Measurements from ENCODE around the gene ZNF594.
"Not testable (repeated sequence)": the region's sequence is repeated elsewhere in the genome, so short reads cannot be mapped to it uniquely, and the experiment has no call there.

ZNF594 gene
- total RNA-seq: 3.8 to 12.6 (median 11.3) reads per million in 4 donors

DNA sequence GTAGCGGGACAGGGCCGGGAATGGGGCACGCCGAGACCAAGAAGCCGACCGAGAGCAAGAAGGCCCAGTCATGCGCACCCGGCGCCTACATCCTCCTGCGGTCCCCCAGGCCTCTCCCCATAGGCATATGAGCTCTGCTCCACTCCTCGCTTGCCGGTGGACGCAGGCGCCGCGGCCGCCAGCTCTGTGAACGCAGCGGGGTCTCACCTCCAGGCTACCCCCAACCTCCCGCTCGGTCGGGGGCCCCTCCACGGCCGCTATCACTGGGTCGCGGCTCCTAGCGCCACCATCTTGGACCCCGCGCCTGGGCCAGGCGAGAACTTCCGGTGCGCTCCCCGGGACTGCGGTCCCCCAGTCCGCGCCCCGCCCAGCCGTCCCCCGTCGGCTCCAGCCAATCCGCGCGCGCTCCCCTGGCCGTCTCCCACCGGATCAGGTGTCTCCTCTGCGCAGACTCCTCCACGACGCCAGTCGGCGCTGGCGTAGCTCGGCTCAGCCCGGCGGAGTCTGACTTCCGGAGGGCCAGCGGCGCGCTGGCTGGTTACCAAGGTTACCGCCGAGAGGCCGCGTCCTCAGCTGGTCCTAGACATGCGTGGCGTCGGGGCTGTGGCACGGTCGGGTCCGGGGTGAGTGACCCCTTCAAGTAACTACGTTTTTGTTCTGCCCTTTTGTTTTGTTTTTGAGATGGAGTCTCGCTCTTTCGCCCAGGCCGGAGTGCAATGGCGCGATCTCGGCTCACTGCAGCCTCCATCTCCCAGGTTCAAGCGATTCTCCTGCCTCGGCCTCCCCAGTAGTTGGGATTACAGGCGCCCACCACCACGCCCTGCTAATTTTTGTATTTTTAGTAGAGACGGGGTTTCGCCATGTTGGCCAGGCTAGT, at the start of gene ZNF594:
TSS of gene ZNF594 (minus strand) at position 328 of the 877 bp plus-strand sequence. CDS start 7,612 bp downstream, outside the sequence.
- DNase-seq: peak; percentile 92 to 97 (median 95)

DNA sequence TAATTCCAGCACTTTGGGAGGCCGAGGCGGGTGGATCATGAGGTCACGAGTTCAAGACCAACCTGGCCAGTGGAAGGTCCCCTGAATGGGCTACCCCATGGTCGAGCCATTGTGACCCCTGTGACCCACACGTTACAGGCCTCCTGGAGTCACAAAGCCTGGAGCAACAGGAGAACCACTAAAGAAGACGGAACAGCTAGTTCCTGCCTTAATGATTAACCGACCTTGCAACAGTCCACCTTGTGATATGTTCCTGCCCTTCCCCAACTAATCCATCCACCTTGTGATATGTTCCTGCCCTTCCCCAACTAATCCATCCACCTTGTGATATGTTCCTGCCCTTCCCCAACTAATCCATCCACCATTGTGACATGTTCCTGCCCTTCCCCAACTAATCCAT, 48.1 kb upstream of the ZNF594 start:
- not testable (repeated sequence) for DNase-seq

DNA sequence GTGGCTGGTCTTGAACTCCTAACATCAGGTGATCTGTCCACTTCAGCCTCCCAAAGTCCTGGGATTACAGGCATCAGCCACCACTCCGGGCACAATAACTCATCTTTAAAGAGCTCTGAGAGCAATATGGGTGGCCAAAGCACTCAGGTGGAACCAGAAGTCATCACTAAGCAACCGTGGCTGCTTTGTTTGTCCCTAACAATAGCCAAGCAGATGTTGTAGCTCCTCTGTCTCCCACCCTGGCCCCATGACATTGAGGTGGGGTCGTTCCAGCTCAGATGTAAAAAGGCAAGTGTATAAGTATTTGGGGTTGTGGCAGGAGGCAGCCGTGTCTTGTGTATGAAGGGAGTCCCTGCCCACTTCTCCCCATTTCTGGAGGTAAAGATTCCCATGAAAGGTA, 46.7 kb upstream of the ZNF594 start:
- DNase-seq: no peak

DNA sequence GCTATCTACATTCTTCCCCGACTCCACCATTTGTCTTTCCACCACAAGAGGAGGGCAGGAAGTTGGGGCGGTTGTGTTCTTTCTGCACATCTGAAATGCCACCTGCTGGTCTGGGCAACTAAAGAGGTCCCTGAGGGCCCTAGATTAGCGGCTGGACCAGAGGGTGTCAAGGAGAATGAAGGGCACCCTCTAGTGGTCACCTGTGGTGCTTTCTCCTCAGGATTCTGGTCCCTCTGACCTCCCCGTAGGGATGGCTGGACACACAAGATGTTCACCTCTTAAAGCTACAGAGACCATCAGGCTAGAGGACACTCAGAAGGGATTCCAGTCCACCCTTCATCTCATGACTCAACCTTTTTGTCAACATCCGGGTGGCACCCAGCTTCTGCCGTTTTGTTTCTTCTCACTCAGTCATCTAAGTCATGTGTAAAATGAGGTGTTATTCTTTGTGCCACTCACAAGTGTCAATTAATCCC, 45.9 kb upstream of the ZNF594 start:
- peak in 1 of 5 donors; percentile 60 for DNase-seq

DNA sequence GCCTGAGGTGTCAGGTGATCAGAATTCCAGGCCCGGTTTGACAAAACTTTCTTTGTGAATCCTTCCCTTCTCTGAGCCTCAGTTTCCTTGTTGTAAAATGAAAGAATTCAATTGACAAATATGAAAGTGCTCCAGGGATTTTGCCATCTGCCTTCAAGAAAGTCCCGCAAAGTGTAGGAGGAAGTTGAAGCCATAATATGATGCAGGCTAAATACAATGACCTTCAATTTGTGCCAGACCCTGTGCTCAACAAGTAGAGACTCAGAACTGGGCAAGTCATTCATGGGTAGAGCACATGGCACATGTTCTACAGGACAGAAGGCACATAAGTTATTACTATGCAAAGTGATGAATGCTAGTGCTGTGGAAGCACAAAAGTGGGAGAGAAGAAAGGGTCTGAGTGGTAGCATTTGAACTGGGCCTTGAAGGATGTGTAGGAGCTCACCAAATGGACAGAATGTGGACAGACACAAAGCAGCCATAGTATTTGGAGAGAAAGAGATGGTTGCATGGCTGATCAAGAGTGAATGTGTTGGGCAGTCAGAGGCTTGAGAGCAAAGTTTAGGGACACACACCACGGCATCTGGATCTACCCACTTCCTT, 45.4 kb upstream of the ZNF594 start:
- no peak for DNase-seq

DNA sequence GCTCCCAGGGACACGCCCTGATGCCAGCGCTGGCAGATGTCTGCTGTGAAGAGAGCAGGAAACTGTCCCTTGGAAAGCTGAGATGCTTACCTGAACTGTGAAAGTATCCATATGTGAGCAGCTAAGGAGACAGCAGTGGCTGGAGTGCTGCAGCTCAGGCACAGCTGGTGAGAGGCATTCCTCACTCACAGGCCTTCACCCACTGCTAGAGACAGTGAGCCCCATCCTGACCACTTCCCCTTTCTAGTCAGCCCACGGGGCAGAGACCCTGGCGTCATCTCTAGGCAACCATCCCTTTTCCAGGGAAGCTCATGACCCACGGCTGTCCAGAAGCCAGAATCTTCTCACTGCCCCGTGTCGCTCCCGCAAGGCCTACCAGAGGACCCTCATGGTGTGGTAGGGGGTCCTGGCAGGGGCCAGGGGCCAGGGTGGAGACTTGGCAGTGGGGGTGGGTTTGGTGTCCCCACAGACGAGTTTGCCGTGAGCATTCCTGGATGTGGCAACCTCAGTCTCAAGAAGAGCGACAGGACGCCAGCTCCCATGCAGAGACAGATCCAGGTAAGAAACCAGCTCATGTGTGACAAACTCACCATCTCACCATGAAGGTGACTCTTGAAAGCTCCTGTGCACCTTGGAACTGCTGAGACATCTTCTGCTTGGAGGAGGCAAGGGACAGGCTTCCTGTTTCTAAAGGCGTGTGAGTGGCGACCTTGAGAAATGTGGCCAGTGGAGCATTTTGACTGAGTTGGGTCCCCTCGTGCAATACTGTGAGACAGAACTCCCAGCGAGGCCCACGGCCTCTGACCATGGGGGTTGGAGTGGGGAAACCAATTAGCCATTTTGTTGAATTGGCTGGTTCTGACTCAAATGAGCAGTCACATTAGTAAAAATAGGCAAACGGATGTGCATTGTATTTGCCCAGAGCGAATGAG, 43.2 kb upstream of the ZNF594 start, which contains the start of gene SCIMP:
TSS of gene SCIMP (minus strand) at position 216 of the 932 bp plus-strand sequence. CDS start at position 111, 105 bp downstream.
- no peak for DNase-seq

DNA sequence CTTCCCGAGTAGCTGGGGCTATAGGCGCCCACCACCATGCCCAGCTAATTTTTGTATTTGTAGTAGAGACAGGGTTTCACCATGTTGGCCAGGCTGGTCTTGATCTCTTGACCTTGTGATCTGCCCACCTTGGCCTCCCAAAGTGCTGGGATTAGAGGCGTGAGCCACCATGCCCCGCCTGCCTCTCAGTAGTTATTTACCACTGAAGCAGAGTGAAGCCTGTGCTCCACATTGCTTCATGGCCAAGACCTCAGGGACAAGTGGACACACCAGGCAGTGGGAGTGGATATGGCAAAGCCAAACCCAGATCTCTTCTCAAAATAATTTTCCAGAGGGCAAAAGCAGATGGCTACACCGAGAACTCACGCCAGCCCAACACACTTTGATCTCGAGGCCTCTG, 41.8 kb upstream of the ZNF594 start:
- not testable (repeated sequence) for DNase-seq

DNA sequence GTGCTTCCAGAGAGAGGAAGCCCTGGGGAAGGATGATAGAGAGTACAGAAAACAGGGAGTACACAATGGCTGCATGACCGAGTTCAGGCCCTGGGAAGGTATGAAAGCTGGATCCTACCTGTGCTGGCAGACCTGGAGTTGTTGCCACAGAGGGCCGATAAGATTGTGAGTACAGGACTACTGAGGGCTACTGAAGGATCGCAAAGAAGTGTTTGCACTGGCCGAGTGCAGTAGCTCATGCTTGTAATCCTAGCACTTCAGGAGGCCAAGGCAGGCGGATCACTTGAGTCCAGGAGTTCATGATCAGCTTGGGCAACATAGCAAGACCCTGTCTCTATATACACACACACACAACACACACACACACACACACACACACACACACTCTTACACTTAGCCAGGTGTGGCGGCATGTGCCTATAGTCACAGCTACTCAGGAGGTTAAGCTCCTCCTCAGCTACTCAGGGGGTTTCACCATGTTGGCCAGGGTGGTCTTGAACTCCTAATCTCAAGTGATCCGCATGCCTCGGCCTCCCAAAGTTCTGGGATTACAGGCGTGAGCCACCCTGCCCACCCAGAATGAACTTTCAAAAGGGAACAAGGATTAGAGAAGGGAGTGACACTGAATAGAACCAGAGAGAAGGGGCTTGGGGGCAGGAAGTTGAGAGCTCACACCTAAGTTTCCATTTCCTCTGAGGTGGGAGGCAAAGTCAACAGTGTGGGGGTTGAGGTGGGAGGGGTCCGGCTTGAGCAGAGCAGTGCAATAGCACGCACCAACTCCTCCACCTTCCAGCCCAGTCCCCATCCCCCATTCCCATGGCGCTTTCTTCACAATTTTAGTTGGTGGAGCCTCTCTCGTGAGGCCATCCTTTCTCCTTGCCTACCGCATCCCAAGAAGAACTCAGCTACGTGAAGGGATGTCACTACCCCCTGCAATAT, 35.5 kb upstream of the ZNF594 start:
- DNase-seq: no peak

DNA sequence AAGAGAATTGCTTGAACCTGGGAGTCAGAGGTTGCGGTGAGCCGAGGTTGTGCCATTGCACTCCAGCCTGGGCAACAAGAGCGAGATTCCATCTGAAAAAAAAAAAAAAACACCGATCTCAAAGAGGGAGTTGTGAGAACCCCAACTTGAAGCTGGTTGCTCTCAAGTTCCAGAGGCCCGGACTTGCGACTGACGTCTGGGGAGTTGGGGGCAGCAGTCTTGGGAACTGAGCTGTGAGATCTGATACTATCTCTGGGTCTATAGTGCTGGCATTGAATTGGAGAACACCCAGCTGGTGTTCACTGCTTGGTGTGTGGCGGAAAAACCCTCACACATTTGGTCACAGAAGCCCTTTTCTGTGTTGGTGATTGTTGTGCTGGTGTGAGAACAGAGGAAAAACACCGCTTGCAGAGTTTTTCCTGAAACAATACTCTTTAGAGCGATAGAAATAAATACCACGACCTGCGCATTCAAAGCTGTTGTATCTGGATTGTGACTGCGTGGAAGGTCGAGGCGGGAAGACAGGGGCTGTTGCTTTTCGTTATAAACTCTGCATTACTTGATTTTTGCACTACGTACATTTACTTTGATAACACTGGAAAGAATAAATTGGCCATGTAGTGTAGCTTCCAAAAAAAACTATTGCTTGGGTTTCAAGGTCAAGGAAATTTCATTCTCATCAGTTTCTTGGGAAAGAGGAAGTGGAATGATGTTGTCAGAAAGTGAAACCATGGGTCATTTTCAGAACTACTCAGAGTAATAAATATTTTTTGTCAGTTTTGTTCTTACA, 34.2 kb upstream of the ZNF594 start:
- no peak for DNase-seq

DNA sequence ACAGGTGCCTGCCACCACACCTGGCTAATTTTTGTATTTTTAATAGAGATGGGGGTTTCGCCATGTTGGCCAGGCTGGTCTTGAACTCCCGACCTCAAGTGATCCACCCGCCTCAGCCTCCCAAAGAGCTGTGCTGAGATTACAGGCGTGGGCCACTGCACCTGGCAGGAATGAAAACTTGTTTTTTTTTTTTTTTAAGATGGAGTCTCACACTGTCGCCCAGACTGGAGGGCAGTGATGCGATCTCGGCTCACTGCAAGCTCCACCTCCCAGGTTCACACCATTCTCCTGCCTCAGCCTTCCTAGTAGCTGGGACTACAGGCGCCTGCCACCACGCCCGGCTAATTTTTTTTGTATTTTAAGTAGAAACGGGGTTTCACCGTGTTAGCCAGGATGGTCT, 30.2 kb upstream of the ZNF594 start:
- not testable (repeated sequence) for DNase-seq

DNA sequence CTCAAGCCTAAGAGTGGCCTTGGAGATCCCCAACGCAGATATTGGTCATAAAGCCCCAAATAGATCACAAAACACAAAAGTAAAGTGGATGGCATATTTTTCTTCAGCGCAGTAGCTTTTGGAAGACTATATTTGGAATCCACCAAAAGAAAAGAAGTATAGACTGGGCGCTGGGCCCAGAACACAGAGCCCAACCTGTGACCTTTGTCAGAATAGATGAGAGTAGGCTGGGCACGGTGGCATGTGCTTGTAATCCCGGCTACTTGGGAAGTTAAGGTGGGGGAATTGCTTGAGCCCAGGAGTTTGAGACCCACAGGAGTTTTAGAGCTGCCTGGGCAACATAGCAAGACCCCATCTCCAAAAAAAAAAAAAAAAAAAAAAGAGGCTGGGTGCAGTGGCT, 28.4 kb upstream of the ZNF594 start:
- no peak for DNase-seq

DNA sequence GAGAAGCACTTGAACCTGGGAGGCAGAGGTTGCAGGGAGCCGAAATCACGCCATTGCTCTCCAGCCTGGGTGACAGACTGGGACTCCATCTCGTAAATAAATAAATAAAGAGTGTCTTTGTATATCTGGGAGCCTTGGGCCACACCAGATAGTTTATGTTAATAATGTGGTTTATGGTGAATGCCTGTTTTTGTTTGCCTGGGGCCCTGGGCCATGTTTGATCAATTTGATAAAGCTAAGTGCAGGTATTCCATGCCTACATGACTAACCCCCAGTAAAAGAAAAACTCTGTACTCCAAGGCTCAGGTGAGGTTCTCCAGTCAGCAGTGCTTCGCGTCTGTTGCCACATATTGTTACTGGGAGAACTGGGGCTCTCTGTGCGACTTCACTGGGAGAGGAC, 27.9 kb upstream of the ZNF594 start:
- no peak for DNase-seq

DNA sequence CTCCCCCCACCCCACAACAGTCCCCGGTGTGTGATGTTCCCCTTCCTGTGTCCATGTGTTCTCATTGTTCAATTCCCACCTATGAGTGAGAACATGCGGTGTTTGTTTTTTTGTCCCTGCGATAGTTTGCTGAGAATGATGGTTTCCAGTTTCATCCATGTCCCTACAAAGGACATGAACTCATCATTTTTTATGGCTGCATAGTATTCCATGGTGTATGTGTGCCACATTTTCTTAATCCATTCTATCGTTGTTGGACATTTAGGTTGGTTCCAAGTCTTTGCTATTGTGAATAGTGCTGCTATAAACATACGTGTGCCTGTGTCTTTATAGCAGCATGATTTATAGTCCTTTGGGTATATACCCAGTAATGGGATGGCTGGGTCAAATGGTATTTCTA, 25.9 kb upstream of the ZNF594 start:
- DNase-seq: not testable (repeated sequence)

DNA sequence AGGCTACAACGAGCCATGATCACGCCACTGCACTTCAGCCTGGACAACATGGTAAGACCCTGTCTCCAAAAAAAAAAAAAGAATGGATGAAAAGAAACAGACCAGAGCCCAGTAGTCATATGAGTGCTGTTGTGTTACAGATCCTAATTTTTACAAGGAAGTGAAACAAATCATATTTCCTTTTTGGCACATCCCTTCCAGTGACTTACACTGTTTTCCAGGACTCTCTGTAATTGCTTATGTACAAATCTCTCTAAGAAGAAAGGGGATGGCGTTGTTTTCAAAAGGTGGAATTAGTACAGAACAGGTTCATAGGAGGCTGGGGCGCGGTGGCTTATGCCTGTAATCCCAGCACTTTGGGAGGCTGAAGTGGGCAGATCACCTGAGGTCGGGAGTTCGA, 19.8 kb upstream of the ZNF594 start:
- no peak for DNase-seq

DNA sequence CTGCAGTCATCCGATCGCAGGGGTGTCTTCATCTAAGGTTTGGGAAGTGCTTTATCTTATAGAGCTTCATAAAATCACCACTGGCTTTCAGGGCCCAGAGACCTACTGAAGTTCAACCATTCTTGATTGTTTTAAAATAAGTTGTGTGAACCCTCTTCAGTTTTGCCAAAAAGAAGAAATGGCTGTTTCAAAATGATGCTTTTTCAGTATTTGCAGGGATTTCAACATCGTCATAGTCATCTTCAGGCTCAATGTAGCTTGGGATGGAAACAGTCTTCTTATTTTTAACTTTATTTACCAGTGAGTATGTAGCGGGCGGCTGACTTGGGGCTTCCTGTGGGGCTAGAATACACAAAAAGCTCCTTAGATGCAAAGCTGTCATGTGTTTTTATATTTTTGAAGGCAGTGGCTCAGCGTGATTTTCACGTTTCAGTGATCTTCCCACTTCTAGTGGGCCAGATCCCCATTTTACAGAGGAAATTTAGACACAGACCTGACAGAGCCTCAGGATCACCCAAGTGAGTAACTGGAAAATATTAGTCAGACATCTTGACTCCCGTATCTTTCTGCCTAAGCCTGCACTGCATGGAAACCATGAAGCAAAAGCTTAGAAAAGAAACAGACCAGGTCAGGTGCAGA, 19.1 kb upstream of the ZNF594 start:
- no peak for DNase-seq

DNA sequence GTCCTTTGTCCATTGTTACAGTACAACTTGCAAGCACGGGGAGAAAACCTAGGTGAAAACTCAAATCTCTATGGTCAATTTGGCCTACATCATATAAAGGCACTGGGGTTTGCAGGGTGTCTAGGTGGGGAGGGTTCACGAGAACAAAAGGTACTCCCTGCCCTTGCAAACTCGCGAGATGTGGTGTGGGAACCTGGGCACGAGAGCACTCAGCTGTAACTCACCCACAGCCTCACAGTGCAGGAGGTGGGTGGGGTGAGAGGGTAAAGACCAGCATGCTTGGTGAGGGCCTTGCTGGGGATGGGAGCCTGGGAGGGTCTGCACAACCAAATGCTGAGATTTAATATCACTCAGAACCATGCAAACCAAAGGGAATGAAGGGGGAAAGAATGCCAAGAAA, 18.4 kb upstream of the ZNF594 start:
- DNase-seq: no peak

DNA sequence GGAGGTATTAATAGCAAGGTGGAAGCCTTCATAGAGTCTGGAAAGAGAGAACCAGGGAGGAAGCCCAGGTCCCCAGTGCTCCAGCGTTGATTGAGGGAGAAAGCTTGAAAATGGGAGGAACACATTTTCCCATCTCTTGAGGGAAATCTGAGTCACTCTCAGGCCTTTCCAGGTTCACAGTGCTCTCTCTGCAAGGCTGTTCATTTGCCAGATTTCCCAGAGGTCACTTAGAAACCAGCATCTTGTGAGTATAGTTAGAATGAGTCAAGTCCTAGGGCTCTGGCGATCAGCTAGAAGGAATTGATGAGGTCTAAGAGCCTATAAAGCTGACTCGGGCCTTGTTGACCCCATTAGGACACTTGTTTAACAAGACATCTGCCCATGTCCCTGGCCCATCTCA, 17.7 kb upstream of the ZNF594 start:
- DNase-seq: no peak

DNA sequence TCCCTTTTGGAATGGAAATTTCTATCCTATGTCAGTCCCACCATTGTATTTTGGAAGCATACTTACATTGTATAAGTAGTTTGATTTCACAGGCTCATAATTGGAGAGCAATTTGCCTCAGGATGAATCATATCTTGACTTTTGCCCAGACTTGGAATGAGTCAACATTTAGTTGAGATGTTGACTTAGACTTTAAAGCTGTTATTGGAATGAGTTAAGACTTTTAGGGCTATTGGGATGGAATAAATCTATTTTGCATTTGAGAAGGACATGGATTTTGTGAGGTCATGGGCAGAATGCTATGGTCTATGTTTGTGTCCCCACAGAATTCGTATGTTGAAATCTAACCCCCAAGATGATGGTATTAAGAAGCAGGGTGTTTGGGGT, 12.2 kb upstream of the ZNF594 start:
- DNase-seq: no peak

DNA sequence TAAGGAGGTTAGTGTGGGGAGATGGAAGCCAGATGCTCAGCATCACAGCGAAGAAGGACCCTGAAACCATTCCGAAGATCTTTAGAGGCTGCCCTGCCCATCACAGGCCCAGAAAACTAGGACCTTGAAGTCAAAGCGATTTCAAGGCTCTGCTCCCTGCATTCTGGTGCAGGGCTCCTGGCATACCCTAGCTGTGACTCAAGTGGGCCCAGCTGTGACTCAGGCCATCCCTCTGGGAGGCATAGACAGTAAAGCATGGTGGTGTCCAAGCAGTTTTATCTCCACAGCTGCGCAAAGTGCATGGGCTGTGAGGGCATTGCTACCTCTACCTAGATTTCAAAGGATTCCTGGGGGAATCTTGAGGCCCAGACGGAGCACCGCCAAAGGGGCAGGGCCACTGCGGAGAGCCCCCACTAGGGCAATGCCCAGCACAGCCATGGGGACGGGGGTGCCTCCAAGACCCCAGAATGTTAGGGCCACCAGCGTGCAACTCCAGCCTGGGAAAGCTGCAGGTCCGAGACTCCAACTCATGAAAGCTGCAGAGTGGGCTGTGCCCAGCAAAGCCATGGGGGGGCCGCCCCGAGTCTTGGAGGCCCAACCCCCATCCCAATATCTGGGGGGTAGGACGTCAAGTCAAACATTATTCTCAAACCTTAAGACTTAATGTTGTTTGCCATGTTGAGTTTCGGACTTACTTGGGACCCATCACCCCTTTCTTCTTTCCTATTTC, 11.7 kb upstream of the ZNF594 start:
- no peak for DNase-seq

DNA sequence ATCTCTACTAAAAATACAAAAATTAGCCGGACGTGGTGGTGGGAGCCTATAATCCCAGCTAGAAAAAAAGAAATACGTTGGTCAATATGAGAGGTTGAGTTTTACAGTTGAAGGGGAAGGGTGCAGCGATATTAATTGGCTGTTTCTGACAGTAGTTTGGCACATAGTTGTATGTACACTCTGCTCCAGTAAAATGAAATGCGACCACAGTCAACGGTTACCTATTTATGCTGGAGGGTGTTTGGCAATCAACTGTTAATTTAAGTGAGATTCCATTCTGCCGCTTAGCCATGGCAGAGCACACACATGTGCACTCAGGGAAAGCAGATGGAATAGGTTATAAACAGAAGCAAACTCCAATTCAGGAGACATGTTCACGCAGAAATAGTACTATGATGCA, 9.3 kb upstream of the ZNF594 start:
- DNase-seq: no peak

Data from T-helper 1 cell (primary cell).